Liver (tissue), 9 donors: Measurements from ENCODE around the gene ELL2. TPM values are rescaled to one million over a fixed set of nuclear protein-coding genes. Genes with fewer than 3 reads are reported as not detected.
A peak's percentile ranks its signal among the peaks of the same experiment; 100 is the strongest.

Experiments
- DNase-seq: peaks from one replicate; pipeline ENCODE4 v3.0.0-alpha.2; 2017; ENCODE audit warnings: low spot score
- H3K27ac ChIP-seq, 2 donors: one replicate each; pipeline ENCODE4 v1.7.0; 2013; ENCODE audit warnings: inconsistent platforms in 2 of 2, low read length in 2 of 2, control low read depth in 1 of 2, low read depth in 1 of 2, mild to moderate bottlenecking in 1 of 2
- H3K27me3 ChIP-seq, 4 donors: one replicate each; pipeline versions ENCODE4 v1.6.1 to v1.7.0; 2013; ENCODE audit warnings: low read length in 3 of 4, inconsistent platforms in 1 of 4, mild to moderate bottlenecking in 1 of 4, moderate library complexity in 1 of 4; ENCODE audit not compliant: control insufficient read depth in 4 of 4, insufficient read depth in 4 of 4
- H3K36me3 ChIP-seq, 4 donors: one replicate each; pipeline versions ENCODE4 v1.6.1 to v1.7.0; 2013; ENCODE audit warnings: low read length in 3 of 4, mild to moderate bottlenecking in 3 of 4, low read depth in 1 of 4, moderate library complexity in 1 of 4; ENCODE audit not compliant: control insufficient read depth in 4 of 4, insufficient read depth in 3 of 4
- H3K4me1 ChIP-seq, 4 donors: one replicate each; pipeline versions ENCODE4 v1.6.1 to v1.7.0; 2013; ENCODE audit warnings: low read length in 3 of 4, mild to moderate bottlenecking in 3 of 4, moderate library complexity in 1 of 4; ENCODE audit not compliant: control insufficient read depth in 4 of 4, insufficient read depth in 4 of 4
- H3K4me3 ChIP-seq, 3 donors: one replicate each; pipeline versions ENCODE4 v1.6.1 to v1.7.0; 2013; ENCODE audit warnings: low read length in 3 of 3, control low read depth in 1 of 3, low read depth in 1 of 3, mild to moderate bottlenecking in 1 of 3
- H3K9ac ChIP-seq, 2 donors: one replicate each; pipeline ENCODE4 v1.7.0; 2013; ENCODE audit warnings: low read length in 2 of 2, mild to moderate bottlenecking in 2 of 2, moderate library complexity in 2 of 2, control low read depth in 1 of 2, low read depth in 1 of 2
- H3K9me3 ChIP-seq, 4 donors: one replicate each; pipeline versions ENCODE4 v1.6.1 to v1.7.0; 2013; ENCODE audit warnings: low read length in 3 of 4; ENCODE audit not compliant: control insufficient read depth in 4 of 4
- EGR1 ChIP-seq, 2 donors: IDR thresholded peaks; 2 replicates each; pipeline ENCODE4 v1.6.1; 2016 to 2018; ENCODE audit warnings: antibody characterized with exemption in 2 of 2, low read depth in 2 of 2
- FOXA1 ChIP-seq: IDR thresholded peaks from 2 replicates; pipeline ENCODE4 v1.6.1; 2016; ENCODE audit warnings: antibody characterized with exemption
- FOXA2 ChIP-seq: IDR thresholded peaks from 2 replicates; pipeline ENCODE4 v1.6.1; 2016; ENCODE audit warnings: antibody characterized with exemption
- GABPA ChIP-seq, 2 donors: IDR thresholded peaks in 1 of 2; conservative IDR thresholded peaks in 1 of 2; 2 replicates each; pipeline ENCODE4 v1.6.1; 2016; ENCODE audit warnings: antibody characterized with exemption in 2 of 2, mild to moderate bottlenecking in 1 of 2, moderate library complexity in 1 of 2
- HNF4A ChIP-seq, 2 donors: conservative IDR thresholded peaks; 2 replicates each; pipeline ENCODE4 v1.6.1; 2016; ENCODE audit warnings: antibody characterized with exemption in 2 of 2, mild to moderate bottlenecking in 2 of 2
- JUND ChIP-seq, 2 donors: IDR thresholded peaks; 2 replicates each; pipeline ENCODE4 v1.6.1; 2016; ENCODE audit warnings: antibody characterized with exemption in 2 of 2
- RAD21 ChIP-seq, 2 donors: IDR thresholded peaks; 2 replicates each; pipeline ENCODE4 v1.6.1; 2016; ENCODE audit warnings: antibody characterized with exemption in 2 of 2, mild to moderate bottlenecking in 2 of 2
- RXRA ChIP-seq, 2 donors: IDR thresholded peaks; 2 replicates each; pipeline ENCODE4 v1.6.1; 2017 to 2018; ENCODE audit warnings: antibody characterized with exemption in 2 of 2, mild to moderate bottlenecking in 1 of 2
- SP1 ChIP-seq: IDR thresholded peaks from 2 replicates; pipeline ENCODE4 v1.6.1; 2018; ENCODE audit warnings: antibody characterized with exemption, mild to moderate bottlenecking
- YY1 ChIP-seq: IDR thresholded peaks from 2 replicates; pipeline ENCODE4 v1.6.1; 2016; ENCODE audit warnings: antibody characterized with exemption, mild to moderate bottlenecking
- WGBS: extraction: QIAGEN DNeasy Blood & Tissue Kit; methylation state at CpG from one replicate; pipeline ENCODE4 v1.1.7; 2013; 5-methylcytosine and 5-hydroxymethylcytosine counted together
- polyA plus RNA-seq, 2 donors: library from polyadenylated mRNA; stranded (reverse) in 1 of 2; unstranded in 1 of 2; fragments of 200-250 nt in 1 of 2; fragments of >200 nt in 1 of 2; fragmentation: Nextera tagmentation in 1 of 2; extraction: Ambion mirVana in 1 of 2; gene quantifications; one replicate each; pipeline versions ENCODE4 v1.2.1 to v1.2.3, GENCODE V29; 2013 to 2015
- total RNA-seq, 2 donors: library from RNA; depleted of rRNA; stranded (reverse); fragments of >200 nt; gene quantifications; one replicate each; pipeline ENCODE4 v1.2.3, GENCODE V29; 2014
- TF ChIP-seq, protein P1 (sequence below): IDR thresholded peaks from 2 replicates; pipeline ENCODE4 v1.6.1; 2016; ENCODE audit warnings: antibody characterized with exemption
- TF ChIP-seq, protein P2 (sequence below): IDR thresholded peaks from 2 replicates; pipeline ENCODE4 v1.6.1; 2016; ENCODE audit warnings: antibody characterized with exemption
- TF ChIP-seq, protein P3 (sequence below): IDR thresholded peaks from 2 replicates; pipeline ENCODE4 v1.6.1; 2016; ENCODE audit warnings: antibody characterized with exemption, mild to moderate bottlenecking
- TF ChIP-seq, protein P4 (sequence below): fragments of 150-350 bp; IDR thresholded peaks from 2 replicates; pipeline ENCODE4 v1.5.1; 2017; ENCODE audit warnings: improper control_type of control experiment, low read depth, low read length; ENCODE audit not compliant: missing input control
- TF ChIP-seq, protein P5 (sequence below): IDR thresholded peaks from 2 replicates; pipeline ENCODE4 v1.6.1; 2016; ENCODE audit warnings: antibody characterized with exemption
- donor health status: healthy.
- donor health status: healthy.
- donor health status: healthy.
- donor health status: healthy.
- donor health status: healthy.

The ELL2 gene
- total and polyA plus RNA-seq, 4 donors: 21.0 to 64.5 (median 45.9) TPM

DNA sequence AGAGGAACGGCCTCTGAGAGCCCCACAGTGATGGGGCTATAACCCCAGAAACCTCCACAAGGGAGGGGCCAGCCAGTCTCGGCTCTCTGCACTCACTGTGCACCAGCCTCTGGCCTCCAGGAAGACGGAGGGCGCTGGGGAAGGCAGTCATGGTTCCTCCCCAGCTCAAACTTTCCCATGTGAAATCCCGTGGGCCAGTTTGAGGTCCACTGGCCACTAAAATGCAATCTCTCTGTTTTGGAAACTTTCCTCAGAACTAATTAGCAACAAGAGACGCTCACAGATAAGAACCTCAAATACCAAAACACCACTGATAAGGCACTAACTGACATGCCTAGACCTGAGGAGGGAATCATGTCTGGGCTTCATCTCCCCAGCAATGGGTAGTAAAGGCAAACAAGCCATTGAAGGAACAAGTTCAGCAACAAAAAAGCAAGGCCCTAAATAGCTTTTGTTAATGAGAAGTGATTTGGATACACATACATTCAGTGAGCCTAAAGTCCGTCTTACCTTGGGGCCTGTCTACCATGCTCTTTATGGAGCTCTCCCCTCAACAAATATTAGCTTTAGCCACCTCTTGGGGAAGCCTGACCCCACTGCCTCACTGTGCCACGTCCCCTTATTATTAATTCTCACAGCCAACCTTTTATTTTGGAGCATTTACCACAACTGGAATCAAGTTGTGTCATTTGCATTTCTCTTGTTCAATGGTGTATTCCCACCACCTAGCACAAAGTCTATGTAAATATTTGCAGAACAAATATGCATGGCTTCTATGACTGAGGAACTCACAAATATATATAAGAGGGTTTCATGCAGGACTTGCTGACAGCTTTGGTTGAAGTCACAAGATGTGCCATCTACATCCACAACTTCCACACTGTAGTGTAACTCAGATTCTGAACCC, 83.0 kb downstream of the ELL2 start:
- Histone ChIP-seq H3K4me1 (peaks cover 15 to 47% (median 24%) of the 10 kb centered on the region in 4 donors), H3K9ac (peak overlapping the region in 1 of 2 donors; percentile 51), H3K36me3 (no peaks in the 10 kb centered on the region), H3K27me3 (no peaks in the 10 kb centered on the region), H3K4me3 (no peak overlapping the region), H3K9me3 (no peaks in the 10 kb centered on the region), H3K27ac (peak overlapping the region; percentile 73 to 77)
- TF ChIP-seq FOXA2 (peak; percentile 89), SP1 (peak; percentile 77), EGR1 (IDR thresholded peaks at IDR 0.05; ENCODE audit: low read depth in 2 of 2) (no peak), HNF4A (conservative IDR thresholded peaks at IDR 0.05) (peak; percentile 82 to 91), FOXA1 (peak; percentile 59), YY1 (peak; percentile 93), RAD21 (IDR thresholded peaks at IDR 0.05) (peak in 1 of 2 donors; percentile 41), RXRA (IDR thresholded peaks at IDR 0.05) (peak in 1 of 2 donors; percentile 66)
- TF ChIP-seq, protein P1, sequence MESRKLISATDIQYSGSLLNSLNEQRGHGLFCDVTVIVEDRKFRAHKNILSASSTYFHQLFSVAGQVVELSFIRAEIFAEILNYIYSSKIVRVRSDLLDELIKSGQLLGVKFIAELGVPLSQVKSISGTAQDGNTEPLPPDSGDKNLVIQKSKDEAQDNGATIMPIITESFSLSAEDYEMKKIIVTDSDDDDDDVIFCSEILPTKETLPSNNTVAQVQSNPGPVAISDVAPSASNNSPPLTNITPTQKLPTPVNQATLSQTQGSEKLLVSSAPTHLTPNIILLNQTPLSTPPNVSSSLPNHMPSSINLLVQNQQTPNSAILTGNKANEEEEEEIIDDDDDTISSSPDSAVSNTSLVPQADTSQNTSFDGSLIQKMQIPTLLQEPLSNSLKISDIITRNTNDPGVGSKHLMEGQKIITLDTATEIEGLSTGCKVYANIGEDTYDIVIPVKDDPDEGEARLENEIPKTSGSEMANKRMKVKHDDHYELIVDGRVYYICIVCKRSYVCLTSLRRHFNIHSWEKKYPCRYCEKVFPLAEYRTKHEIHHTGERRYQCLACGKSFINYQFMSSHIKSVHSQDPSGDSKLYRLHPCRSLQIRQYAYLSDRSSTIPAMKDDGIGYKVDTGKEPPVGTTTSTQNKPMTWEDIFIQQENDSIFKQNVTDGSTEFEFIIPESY: peak; percentile 21
- TF ChIP-seq, protein P2, sequence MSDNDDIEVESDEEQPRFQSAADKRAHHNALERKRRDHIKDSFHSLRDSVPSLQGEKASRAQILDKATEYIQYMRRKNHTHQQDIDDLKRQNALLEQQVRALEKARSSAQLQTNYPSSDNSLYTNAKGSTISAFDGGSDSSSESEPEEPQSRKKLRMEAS: no peak
- TF ChIP-seq, protein P3, sequence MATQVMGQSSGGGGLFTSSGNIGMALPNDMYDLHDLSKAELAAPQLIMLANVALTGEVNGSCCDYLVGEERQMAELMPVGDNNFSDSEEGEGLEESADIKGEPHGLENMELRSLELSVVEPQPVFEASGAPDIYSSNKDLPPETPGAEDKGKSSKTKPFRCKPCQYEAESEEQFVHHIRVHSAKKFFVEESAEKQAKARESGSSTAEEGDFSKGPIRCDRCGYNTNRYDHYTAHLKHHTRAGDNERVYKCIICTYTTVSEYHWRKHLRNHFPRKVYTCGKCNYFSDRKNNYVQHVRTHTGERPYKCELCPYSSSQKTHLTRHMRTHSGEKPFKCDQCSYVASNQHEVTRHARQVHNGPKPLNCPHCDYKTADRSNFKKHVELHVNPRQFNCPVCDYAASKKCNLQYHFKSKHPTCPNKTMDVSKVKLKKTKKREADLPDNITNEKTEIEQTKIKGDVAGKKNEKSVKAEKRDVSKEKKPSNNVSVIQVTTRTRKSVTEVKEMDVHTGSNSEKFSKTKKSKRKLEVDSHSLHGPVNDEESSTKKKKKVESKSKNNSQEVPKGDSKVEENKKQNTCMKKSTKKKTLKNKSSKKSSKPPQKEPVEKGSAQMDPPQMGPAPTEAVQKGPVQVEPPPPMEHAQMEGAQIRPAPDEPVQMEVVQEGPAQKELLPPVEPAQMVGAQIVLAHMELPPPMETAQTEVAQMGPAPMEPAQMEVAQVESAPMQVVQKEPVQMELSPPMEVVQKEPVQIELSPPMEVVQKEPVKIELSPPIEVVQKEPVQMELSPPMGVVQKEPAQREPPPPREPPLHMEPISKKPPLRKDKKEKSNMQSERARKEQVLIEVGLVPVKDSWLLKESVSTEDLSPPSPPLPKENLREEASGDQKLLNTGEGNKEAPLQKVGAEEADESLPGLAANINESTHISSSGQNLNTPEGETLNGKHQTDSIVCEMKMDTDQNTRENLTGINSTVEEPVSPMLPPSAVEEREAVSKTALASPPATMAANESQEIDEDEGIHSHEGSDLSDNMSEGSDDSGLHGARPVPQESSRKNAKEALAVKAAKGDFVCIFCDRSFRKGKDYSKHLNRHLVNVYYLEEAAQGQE: peak; percentile 68
- DNase-seq: no peak
- WGBS: 60% methylated on average over 8 of the region's 8 CpGs

DNA sequence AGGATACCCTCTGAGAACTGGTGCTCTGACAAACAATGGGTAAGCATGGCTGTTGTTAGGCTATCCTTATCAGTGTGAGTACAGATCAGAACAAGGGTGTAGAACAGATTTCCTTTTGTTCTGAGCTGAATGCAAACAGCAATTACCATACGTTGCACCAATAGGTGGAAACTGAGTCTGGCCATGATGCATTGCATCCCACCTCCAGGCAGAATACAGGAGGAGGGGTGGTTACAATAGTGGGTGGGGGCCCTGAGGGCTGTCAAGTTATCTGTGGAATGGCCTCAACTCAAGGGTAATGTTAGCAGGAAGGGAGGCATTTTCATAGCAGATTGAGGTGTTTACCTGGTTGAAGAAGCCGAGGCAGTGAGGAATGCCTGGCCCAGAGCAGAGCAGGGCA, 84.9 kb downstream of the ELL2 start:
- Histone ChIP-seq H3K4me3 (no peak overlapping the region), H3K27ac (peak overlapping the region; percentile 38 to 64), H3K27me3 (no peaks in the 10 kb centered on the region), H3K4me1 (peaks cover 14 to 54% (median 29%) of the 10 kb centered on the region in 4 donors), H3K9me3 (no peaks in the 10 kb centered on the region), H3K36me3 (no peaks in the 10 kb centered on the region), H3K9ac (no peak overlapping the region)
- no peak for DNase-seq
- WGBS: 93% methylated on average over 2 of the region's 2 CpGs
- TF ChIP-seq, protein P2: no peak
- TF ChIP-seq GABPA (IDR thresholded peaks at IDR 0.05 in 1 of 2, conservative IDR thresholded peaks at IDR 0.05 in 1 of 2): no peak
- TF ChIP-seq FOXA1: no peak
- TF ChIP-seq, protein P1: no peak
- TF ChIP-seq, protein P4, sequence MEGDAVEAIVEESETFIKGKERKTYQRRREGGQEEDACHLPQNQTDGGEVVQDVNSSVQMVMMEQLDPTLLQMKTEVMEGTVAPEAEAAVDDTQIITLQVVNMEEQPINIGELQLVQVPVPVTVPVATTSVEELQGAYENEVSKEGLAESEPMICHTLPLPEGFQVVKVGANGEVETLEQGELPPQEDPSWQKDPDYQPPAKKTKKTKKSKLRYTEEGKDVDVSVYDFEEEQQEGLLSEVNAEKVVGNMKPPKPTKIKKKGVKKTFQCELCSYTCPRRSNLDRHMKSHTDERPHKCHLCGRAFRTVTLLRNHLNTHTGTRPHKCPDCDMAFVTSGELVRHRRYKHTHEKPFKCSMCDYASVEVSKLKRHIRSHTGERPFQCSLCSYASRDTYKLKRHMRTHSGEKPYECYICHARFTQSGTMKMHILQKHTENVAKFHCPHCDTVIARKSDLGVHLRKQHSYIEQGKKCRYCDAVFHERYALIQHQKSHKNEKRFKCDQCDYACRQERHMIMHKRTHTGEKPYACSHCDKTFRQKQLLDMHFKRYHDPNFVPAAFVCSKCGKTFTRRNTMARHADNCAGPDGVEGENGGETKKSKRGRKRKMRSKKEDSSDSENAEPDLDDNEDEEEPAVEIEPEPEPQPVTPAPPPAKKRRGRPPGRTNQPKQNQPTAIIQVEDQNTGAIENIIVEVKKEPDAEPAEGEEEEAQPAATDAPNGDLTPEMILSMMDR: no peak
- TF ChIP-seq, protein P3: no peak
- no peak for TF ChIP-seq JUND (IDR thresholded peaks at IDR 0.05)
- TF ChIP-seq, protein P5, sequence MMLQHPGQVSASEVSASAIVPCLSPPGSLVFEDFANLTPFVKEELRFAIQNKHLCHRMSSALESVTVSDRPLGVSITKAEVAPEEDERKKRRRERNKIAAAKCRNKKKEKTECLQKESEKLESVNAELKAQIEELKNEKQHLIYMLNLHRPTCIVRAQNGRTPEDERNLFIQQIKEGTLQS: no peak
- no peak for TF ChIP-seq RAD21 (IDR thresholded peaks at IDR 0.05)
- no peak for TF ChIP-seq SP1
